Mesendoderm (in vitro differentiated cells): ENCODE results near the gene SMIM29.

ENCODE experiments used
- DNase-seq: peaks from one replicate; pipeline ENCODE4 v3.0.0; 2013
- H2AK5ac ChIP-seq: 2 replicates; pipeline ENCODE4 v1.6.1; 2013; ENCODE audit warnings: low read length, inconsistent platforms
- H2BK120ac ChIP-seq: 2 replicates; pipeline ENCODE4 v1.6.1; 2013; ENCODE audit warnings: low read depth, mild to moderate bottlenecking, low read length, moderate library complexity, mixed read lengths
- H2BK15ac ChIP-seq: replicated peaks from 2 replicates; pipeline ENCODE4 v1.6.1; 2013; ENCODE audit warnings: low read depth, mild to moderate bottlenecking, moderate library complexity
- H2BK5ac ChIP-seq: 2 replicates; pipeline ENCODE4 v1.6.1; 2013; ENCODE audit warnings: low read length, inconsistent platforms
- H3K18ac ChIP-seq: 2 replicates; pipeline ENCODE4 v1.6.1; 2013; ENCODE audit warnings: mild to moderate bottlenecking, low read length, mixed read lengths
- H3K23ac ChIP-seq: one replicate; pipeline ENCODE4 v1.6.1; 2013; ENCODE audit warnings: low read length
- H3K27ac ChIP-seq: 2 replicates; pipeline ENCODE4 v1.5.1; 2013; ENCODE audit warnings: low read depth, mild to moderate bottlenecking, inconsistent platforms, low read length, moderate library complexity
- H3K27me3 ChIP-seq: 2 replicates; pipeline ENCODE4 v1.6.1; 2013; ENCODE audit warnings: low read length, control low read depth, mild to moderate bottlenecking, inconsistent platforms; ENCODE audit not compliant: insufficient read depth, poor library complexity
- H3K36me3 ChIP-seq: 2 replicates; pipeline ENCODE4 v1.6.1; 2013; ENCODE audit warnings: low read length, inconsistent platforms; ENCODE audit not compliant: control insufficient read depth, insufficient read depth
- H3K4ac ChIP-seq: one replicate; pipeline ENCODE4 v1.6.1; 2013; ENCODE audit warnings: low read depth, mild to moderate bottlenecking, low read length, moderate library complexity
- H3K4me1 ChIP-seq: 2 replicates; pipeline ENCODE4 v1.6.1; 2013; ENCODE audit warnings: low read depth, low read length, inconsistent platforms; ENCODE audit not compliant: control insufficient read depth
- H3K4me2 ChIP-seq: 2 replicates; pipeline ENCODE4 v1.6.1; 2013; ENCODE audit warnings: low read length
- H3K4me3 ChIP-seq: 2 replicates; pipeline ENCODE4 v1.5.1; 2013; ENCODE audit warnings: mild to moderate bottlenecking, low read length
- H3K56ac ChIP-seq: one replicate; pipeline ENCODE4 v1.6.1; 2013; ENCODE audit warnings: low read length
- H3K79me1 ChIP-seq: 2 replicates; pipeline ENCODE4 v1.6.1; 2013; ENCODE audit warnings: low read length, inconsistent platforms
- H3K79me2 ChIP-seq: 2 replicates; pipeline ENCODE4 v1.6.1; 2013; ENCODE audit warnings: mild to moderate bottlenecking, low read length; ENCODE audit not compliant: control insufficient read depth, insufficient read depth
- H3K9ac ChIP-seq: 2 replicates; pipeline ENCODE4 v1.6.1; 2013; ENCODE audit warnings: low read length, inconsistent platforms
- H4K5ac ChIP-seq: one replicate; pipeline ENCODE4 v1.6.1; 2013; ENCODE audit warnings: low read length
- H4K8ac ChIP-seq: one replicate; pipeline ENCODE4 v1.6.1; 2013; ENCODE audit warnings: low read depth, mild to moderate bottlenecking, control low read depth, low read length, moderate library complexity
- WGBS: extraction: QIAGEN DNeasy Blood & Tissue Kit; methylation state at CpG from one replicate; pipeline ENCODE4 v1.1.7; 2013; ENCODE audit warnings: low lambda C conversion rate, missing lambda C conversion rate; ENCODE audit not compliant: insufficient coverage; ENCODE audit errors: extremely low coverage; 5-methylcytosine and 5-hydroxymethylcytosine counted together

SMIM29 gene

DNA sequence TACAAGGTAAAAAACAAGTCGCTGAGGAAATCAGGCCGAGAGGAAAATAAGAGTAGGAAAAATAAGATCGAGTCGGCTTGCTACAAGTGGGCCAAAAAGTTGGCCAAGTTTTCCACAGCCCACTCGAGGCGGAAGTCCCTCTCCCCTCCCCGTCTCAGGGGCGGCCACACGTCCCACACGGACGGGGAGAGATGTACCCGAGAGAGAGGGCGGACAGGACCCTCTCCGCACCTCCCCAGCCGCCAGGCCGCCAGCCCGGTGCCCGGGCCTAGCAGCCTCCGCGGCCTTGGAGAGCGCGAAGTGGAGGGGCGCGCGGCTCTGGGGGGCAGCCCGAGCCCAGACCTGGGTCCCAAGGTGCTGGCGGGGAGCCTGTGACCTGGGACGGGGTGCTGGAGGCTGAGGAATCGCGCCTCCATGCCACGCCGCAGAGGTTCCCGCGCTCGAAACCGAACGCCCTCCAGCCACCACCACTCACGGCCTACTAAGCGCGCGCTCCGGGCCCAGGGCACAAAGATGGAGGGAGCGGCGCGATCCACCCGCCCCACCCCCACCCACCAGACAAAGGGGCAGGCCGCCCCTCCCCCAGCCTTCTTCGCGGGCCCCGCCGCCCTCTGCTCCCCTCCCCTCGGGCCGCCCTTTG lies 14.0 kb downstream of the SMIM29 start:
- H3K23ac ChIP-seq, result no peak overlapping the region
- H2AK5ac ChIP-seq, result peak overlapping the region; percentile 90
- peak overlapping the region; percentile 85 for H3K27ac ChIP-seq
- peak overlapping the region; percentile 2 for H2BK15ac ChIP-seq
- peaks cover 27% of the 10 kb centered on the region for H3K79me2 ChIP-seq
- H2BK120ac ChIP-seq, result peak overlapping the region; percentile 28
- peak overlapping the region; percentile 84 for H3K56ac ChIP-seq
- H3K36me3 ChIP-seq, result no peaks in the 10 kb centered on the region
- H3K79me1 ChIP-seq, result no peaks in the 10 kb centered on the region
- H3K18ac ChIP-seq, result peak overlapping the region; percentile 81
- H3K4me1 ChIP-seq, result peaks cover 12% of the 10 kb centered on the region
- H3K4ac ChIP-seq, result peak overlapping the region; percentile 92
- no peaks in the 10 kb centered on the region for H3K27me3 ChIP-seq
- H4K5ac ChIP-seq, result peak overlapping the region; percentile 72
- no peak for DNase-seq
- peak overlapping the region; percentile 1 for H3K4me2 ChIP-seq
- WGBS, result no CpG with 5 or more reads among the region's 53 CpGs
- no peak overlapping the region for H3K4me3 ChIP-seq
- peak overlapping the region; percentile 95 for H3K9ac ChIP-seq
- peak overlapping the region; percentile 92 for H2BK5ac ChIP-seq
- peak overlapping the region; percentile 6 for H4K8ac ChIP-seq

DNA sequence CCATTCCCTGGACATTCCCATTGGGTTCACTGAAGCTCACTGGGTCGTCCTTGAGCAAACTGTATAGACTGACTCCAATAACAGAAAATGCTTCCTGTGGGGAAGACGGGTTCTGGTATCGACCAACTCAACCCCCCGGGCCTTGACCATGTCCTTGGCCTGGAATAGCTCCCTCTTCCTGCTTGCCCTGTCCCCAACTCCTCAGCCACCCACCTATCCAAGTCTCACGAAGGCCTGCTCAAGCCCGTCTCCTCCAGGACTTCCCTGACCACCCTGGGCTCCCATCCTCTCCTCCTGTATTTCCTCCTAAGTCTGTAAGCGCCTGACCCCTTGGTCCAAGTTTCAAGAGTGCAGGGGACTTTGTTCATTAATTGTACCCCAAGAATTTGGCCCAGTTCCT lies 14.9 kb downstream of the SMIM29 start:
- peak overlapping the region; percentile 95 for H3K9ac ChIP-seq
- no peaks in the 10 kb centered on the region for H3K36me3 ChIP-seq
- no peak overlapping the region for H3K27ac ChIP-seq
- peak overlapping the region; percentile 84 for H3K56ac ChIP-seq
- no peak overlapping the region for H2BK5ac ChIP-seq
- no peak overlapping the region for H4K8ac ChIP-seq
- H3K4ac ChIP-seq, result peak overlapping the region; percentile 84
- H3K4me2 ChIP-seq, result no peak overlapping the region
- H3K79me1 ChIP-seq, result no peaks in the 10 kb centered on the region
- no peak for DNase-seq
- peak overlapping the region; percentile 81 for H3K18ac ChIP-seq
- peaks cover 8% of the 10 kb centered on the region for H3K4me1 ChIP-seq
- peaks cover 18% of the 10 kb centered on the region for H3K79me2 ChIP-seq
- H2BK15ac ChIP-seq, result no peak overlapping the region
- no CpG with 5 or more reads among the region's 7 CpGs for WGBS
- H3K27me3 ChIP-seq, result no peaks in the 10 kb centered on the region
- peak overlapping the region; percentile 31 for H2BK120ac ChIP-seq
- H3K4me3 ChIP-seq, result no peak overlapping the region
- H2AK5ac ChIP-seq, result peak overlapping the region; percentile 41
- H3K23ac ChIP-seq, result no peak overlapping the region
- peak overlapping the region; percentile 72 for H4K5ac ChIP-seq

DNA sequence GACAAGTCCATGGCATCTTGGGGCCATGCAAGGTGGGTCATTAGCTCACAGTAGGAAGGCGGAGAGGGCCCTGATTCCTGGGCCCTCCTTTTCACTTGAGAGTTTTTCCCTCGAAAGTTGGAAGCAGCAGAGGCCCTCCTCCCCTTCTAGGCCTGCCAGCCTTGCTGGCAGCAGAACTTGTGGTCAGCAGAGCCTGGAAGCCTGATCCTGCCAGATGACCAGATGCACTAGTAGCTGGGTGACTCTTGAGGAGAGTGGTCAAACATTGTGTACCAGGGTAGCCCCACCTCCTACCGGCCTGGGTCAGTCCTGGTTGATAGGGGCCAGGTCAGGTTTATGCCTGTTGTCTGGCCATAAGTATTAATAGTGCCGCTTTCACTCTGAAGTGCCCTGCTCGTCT lies 15.9 kb downstream of the SMIM29 start:
- Histone ChIP-seq H3K4me3 (no peak overlapping the region), H2BK15ac (no peak overlapping the region), H3K79me1 (no peaks in the 10 kb centered on the region), H3K4me2 (no peak overlapping the region), H3K9ac (no peak overlapping the region), H3K79me2 (peaks cover 9% of the 10 kb centered on the region), H3K4ac (peak overlapping the region; percentile 17), H3K56ac (peak overlapping the region; percentile 22), H3K18ac (no peak overlapping the region), H4K5ac (no peak overlapping the region), H3K27ac (no peak overlapping the region), H3K36me3 (no peaks in the 10 kb centered on the region), H2BK5ac (no peak overlapping the region), H4K8ac (no peak overlapping the region), H3K27me3 (no peaks in the 10 kb centered on the region), H3K4me1 (peaks cover 8% of the 10 kb centered on the region), H2BK120ac (no peak overlapping the region), H2AK5ac (no peak overlapping the region), H3K23ac (no peak overlapping the region)
- WGBS, result no CpG with 5 or more reads among the region's 5 CpGs
- no peak for DNase-seq

DNA sequence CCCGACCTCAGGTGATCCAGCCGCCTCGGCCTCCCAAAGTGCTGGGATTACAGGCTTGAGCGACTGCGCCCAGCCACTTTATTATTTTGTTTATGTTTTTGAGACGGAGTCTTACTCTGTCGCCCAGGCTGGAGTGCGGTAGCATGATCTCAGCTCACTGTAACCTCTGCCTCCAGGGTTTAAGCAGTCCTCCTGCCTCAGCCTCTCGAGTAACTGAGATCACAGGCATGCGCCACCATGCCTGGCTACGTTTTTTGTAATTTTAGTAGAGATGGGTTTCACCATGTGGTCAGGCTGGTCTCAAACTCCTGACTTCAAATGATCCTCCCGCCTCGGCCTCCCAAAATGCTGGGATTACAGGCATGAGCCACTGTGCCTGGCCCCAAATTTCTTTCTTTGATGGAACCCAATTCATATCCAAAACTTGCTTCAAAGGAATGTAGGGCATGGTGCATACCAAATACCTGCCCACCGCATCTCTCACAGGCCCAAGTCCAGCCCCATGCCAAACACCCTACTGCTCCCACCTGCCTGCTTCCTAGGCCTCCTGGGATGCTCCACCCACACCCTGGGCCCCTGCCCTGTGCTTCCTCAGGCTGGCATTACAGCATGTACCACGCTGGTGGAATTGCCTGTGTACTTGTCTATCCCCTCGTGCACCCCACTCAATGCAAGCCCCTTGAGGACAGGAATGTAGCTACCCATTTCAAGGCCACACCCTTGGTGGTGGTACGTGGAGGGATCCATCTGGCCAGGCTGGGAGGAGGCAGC lies 17.1 kb downstream of the SMIM29 start:
- Histone ChIP-seq H2BK15ac (no peak overlapping the region), H4K5ac (no peak overlapping the region), H3K56ac (no peak overlapping the region), H3K36me3 (no peaks in the 10 kb centered on the region), H2AK5ac (peak overlapping the region; percentile 54), H3K4ac (no peak overlapping the region), H3K4me3 (no peak overlapping the region), H2BK5ac (no peak overlapping the region), H3K27ac (no peak overlapping the region), H3K4me1 (peaks cover 14% of the 10 kb centered on the region), H3K18ac (no peak overlapping the region), H4K8ac (no peak overlapping the region), H3K4me2 (no peak overlapping the region), H3K79me2 (no peaks in the 10 kb centered on the region), H3K23ac (no peak overlapping the region), H3K9ac (no peak overlapping the region), H3K27me3 (no peaks in the 10 kb centered on the region), H2BK120ac (no peak overlapping the region), H3K79me1 (no peaks in the 10 kb centered on the region)
- WGBS, result no CpG with 5 or more reads among the region's 17 CpGs
- DNase-seq, result no peak

DNA sequence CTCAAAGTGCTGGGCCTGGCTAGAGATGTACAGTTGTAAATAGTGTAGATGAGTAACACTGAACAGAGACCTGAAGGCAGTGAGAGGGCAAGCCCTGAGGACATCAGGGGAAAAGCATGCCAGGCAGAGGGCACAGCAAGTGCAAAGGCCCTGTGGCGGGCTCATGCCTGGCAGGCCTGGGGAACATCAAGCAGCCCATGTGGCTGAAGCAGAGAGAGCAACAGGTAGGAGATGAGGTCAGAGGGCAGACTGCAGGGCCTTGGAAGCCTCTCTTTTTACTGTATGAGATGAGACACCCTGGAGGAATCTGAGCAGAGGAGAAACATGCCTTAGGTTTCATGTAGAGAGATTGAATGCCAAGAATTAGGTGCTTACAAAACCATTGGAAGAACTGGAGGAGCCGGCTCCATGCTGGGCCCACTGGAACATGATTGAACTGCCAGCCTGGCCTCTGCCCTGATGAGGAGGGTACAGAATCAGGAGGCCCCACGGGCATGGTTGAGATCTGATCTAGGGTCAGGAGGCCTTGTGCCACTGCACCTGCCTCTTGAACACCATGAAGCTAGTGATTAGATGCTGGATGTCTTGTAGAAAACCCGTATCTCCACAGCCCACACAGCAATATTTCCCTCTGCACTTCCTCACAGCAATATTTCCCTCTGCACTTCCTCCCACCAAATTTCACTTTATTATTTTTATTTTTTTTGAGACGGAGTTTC lies 18.0 kb downstream of the SMIM29 start:
- Histone ChIP-seq H3K56ac (no peak overlapping the region), H3K27me3 (no peaks in the 10 kb centered on the region), H3K4ac (no peak overlapping the region), H3K27ac (no peak overlapping the region), H3K36me3 (no peaks in the 10 kb centered on the region), H3K4me1 (peaks cover 20% of the 10 kb centered on the region), H3K79me2 (no peaks in the 10 kb centered on the region), H4K8ac (no peak overlapping the region), H3K4me2 (no peak overlapping the region), H3K18ac (no peak overlapping the region), H3K4me3 (no peak overlapping the region), H2BK15ac (no peak overlapping the region), H2BK120ac (no peak overlapping the region), H3K9ac (no peak overlapping the region), H3K23ac (no peak overlapping the region), H2BK5ac (no peak overlapping the region), H4K5ac (no peak overlapping the region), H2AK5ac (no peak overlapping the region), H3K79me1 (no peaks in the 10 kb centered on the region)
- WGBS, result no CpG with 5 or more reads among the region's 5 CpGs
- DNase-seq, result peak; percentile 52
